Ascending aorta (tissue), 2 donors: ENCODE measurements around the gene ACTG1. TPM values are rescaled to one million over a fixed set of nuclear protein-coding genes. Genes with fewer than 3 reads are reported as not detected.
A peak's percentile ranks its signal among the peaks of the same experiment; 100 is the strongest.

Experiments
- DNase-seq, 2 donors: peaks; one replicate each; pipeline ENCODE4 v3.0.0-alpha.2; 2019; ENCODE audit warnings: low spot score in 2 of 2
- H3K27ac ChIP-seq, 2 donors: fragments of 200-600 bp; sonication (generic); one replicate each; pipeline ENCODE4 v1.5.1; 2016 to 2017; ENCODE audit warnings: mild to moderate bottlenecking in 1 of 2
- H3K27me3 ChIP-seq: fragments of 200-600 bp; sonication (generic); one replicate; pipeline ENCODE4 v1.5.1; 2017
- H3K36me3 ChIP-seq, 2 donors: fragments of 200-600 bp; sonication (generic); one replicate each; pipeline ENCODE4 v1.5.1; 2016
- H3K4me1 ChIP-seq, 2 donors: fragments of 200-600 bp; sonication (generic); one replicate each; pipeline ENCODE4 v1.5.1; 2016 to 2017; ENCODE audit warnings: mild to moderate bottlenecking in 1 of 2
- H3K4me3 ChIP-seq, 2 donors: fragments of 200-600 bp; sonication (generic); one replicate each; pipeline ENCODE4 v1.5.1; 2016 to 2017; ENCODE audit warnings: mild to moderate bottlenecking in 1 of 2
- H3K9me3 ChIP-seq, 2 donors: fragments of 200-600 bp; sonication (generic); one replicate each; pipeline ENCODE4 v1.5.1; 2016
- CTCF ChIP-seq, 3 experiments: fragments of 200-600 bp in 2 of 3; fragments of 450-650 bp in 1 of 3; sonication (generic) in 2 of 3; IDR thresholded peaks; one replicate each; pipeline ENCODE4 v1.5.1; 2016 to 2019; ENCODE audit warnings: antibody characterized with exemption in 3 of 3, mild to moderate bottlenecking in 1 of 3, moderate library complexity in 1 of 3
- intact Hi-C: fragments of 100-400 bp; cut with DNase I; formaldehyde crosslinking; loops from one replicate; pipeline ENCODE4 v1.15.1; 2023
- total RNA-seq: library from RNA; depleted of rRNA; stranded (reverse); fragments of >200 nt; gene quantifications from one replicate; pipeline ENCODE4 v1.1.0, GENCODE V29; 2016

The ACTG1 gene
- total RNA-seq, 1 donor from 2014 or later: 6,075 TPM

DNA sequence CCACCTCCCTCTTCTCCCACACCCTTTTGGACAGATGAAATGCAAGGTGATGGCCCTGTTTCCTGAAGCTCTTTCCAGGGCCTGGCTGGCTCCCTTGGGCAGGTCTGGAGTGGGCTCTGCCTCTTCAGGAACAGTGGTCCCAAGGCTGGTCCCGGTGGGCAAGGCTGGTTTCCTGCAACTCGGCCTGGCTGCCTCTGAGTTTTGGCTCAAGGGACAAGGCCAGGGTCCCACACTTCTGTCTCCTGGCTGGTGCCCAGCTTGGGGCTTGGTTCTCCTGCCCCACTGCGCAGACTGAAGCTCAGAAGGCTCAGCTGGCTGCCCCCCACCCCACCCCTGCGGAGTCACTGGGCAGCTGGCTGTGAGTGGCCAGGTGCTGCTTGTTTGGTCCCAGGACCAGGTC, 3.8 kb upstream of the ACTG1 start:
- H3K4me1 ChIP-seq: peaks cover 14 to 35% of the 10 kb centered on the region in 2 donors
- intact Hi-C loops: loop anchor here (10.0 kb wide), 1 partner anchor 348 kb away; the partner anchor contains the start of gene P4HB
- no peaks in the 10 kb centered on the region for H3K9me3 ChIP-seq
- no peak for TF ChIP-seq CTCF (IDR thresholded peaks at IDR 0.05)
- peaks cover 5 to 11% of the 10 kb centered on the region in 2 donors for H3K36me3 ChIP-seq
- DNase-seq: no peak
- peak overlapping the region; percentile 81 to 96 for H3K4me3 ChIP-seq
- H3K27ac ChIP-seq: peak overlapping the region; percentile 95 to 100
- no peaks in the 10 kb centered on the region for H3K27me3 ChIP-seq

DNA sequence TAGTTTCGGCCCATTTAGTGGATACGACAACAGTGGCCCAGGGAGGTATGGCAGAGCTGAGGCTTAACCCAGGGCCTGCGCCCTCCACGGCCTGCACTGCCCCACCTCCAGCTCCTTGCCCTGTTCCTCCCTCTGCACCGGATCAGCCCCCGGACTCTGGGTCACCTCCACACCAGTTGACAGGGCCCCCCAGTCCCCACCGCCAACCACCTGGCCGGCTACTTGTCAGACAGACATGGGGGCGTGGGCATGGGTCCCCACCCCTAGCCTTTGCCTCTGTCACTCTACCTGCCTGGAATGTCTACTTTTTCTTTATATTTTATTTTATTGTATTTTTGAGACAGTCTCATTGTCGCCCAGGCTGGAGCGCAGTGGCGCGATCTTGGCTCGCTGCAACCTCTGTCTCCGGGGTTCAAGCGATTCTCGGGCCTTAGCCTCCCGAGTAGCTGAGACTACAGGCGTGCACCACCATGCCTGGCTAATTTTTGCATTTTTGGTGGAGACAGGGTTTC, 3.0 kb upstream of the ACTG1 start:
- peaks cover 14 to 19% of the 10 kb centered on the region in 2 donors for H3K36me3 ChIP-seq
- peaks cover 14 to 35% of the 10 kb centered on the region in 2 donors for H3K4me1 ChIP-seq
- no peak for DNase-seq
- H3K27ac ChIP-seq: peak overlapping the region; percentile 95 to 100
- intact Hi-C loops: loop anchor here (2.0 to 10.0 kb wide), 3 partner anchors 37 to 349 kb away; partner anchors contain the start of genes FAAP100 and P4HB
- no peaks in the 10 kb centered on the region for H3K9me3 ChIP-seq
- H3K4me3 ChIP-seq: peak overlapping the region; percentile 81 to 96
- TF ChIP-seq CTCF (IDR thresholded peaks at IDR 0.05): no peak
- no peaks in the 10 kb centered on the region for H3K27me3 ChIP-seq

DNA sequence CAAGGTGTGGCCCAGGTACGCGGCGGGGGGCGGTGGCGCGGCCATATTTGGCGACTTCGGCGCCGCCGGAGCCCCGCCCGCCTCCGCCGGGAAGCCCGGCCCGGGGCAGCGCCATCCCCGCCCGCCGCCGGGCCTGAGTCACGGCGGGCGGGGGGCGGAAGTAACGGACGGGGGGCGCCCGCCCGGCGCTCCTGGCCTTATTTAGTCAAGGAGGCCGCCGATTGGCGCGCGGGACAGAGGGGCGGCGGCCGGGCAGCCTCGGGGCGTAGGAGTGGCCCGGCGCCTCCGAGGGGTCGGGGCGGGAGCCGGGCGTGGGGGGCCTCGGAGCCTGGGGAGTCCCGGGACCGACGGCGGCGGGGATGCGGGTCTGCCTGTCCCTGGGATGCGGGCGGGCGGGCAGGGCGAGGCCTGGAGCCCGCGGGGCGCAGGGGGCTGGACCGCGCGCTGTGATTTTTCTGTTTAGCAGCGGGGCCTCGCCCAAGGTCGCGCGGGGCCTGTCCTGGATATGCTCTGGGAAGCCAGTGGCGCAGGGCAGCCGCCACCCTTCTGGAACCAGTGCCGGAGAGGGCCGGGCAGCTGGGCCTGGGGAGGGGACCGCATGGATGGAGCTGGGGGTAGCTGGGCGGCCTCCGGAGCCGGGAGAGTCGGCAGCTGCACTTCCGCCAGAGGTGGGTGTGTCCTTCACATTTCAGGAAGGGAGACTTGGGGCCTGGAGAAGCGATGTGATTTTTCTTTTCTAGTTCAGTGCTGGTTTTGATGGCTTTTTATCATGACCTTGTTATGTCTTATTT, 2.3 kb upstream of the ACTG1 start:
- Histone ChIP-seq H3K27me3 (no peaks in the 10 kb centered on the region), H3K36me3 (peaks cover 20 to 26% of the 10 kb centered on the region in 2 donors), H3K27ac (peak overlapping the region; percentile 95 to 100), H3K9me3 (no peaks in the 10 kb centered on the region), H3K4me3 (peak overlapping the region; percentile 81 to 96), H3K4me1 (peaks cover 14 to 35% of the 10 kb centered on the region in 2 donors)
- peak; percentile 53 to 93 for DNase-seq
- intact Hi-C loops: loop anchor here (2.0 to 10.0 kb wide), 3 partner anchors 38 to 350 kb away; partner anchors contain the start of genes FAAP100 and P4HB
- no peak for TF ChIP-seq CTCF (IDR thresholded peaks at IDR 0.05)

- no peak for DNase-seq
- Histone ChIP-seq H3K27me3 (no peaks in the 10 kb centered on the region), H3K27ac (peak overlapping the region; percentile 95 to 100), H3K4me1 (peaks cover 10 to 32% of the 10 kb centered on the region in 2 donors), H3K36me3 (peaks cover 26 to 31% of the 10 kb centered on the region in 2 donors), H3K4me3 (peak overlapping the region; percentile 81 to 96), H3K9me3 (no peaks in the 10 kb centered on the region)
- intact Hi-C loops: loop anchor here (2.0 to 10.0 kb wide), 3 partner anchors 38 to 350 kb away; partner anchors contain the start of genes FAAP100 and P4HB
- TF ChIP-seq CTCF (IDR thresholded peaks at IDR 0.05): no peak
Measured at GRCh38 chr17:81514489-81514738, 1.8 kb upstream of the ACTG1 start.

GRCh38 chr17:81513753-81514488, 1.3 kb upstream of the ACTG1 start:
- intact Hi-C loops: loop anchor here (1.0 to 10.0 kb wide), 5 partner anchors 39 to 351 kb away; partner anchors contain the start of genes FAAP100 and P4HB
- Histone ChIP-seq H3K27me3 (no peaks in the 10 kb centered on the region), H3K4me3 (peak overlapping the region; percentile 81 to 96), H3K4me1 (peaks cover 5 to 30% of the 10 kb centered on the region in 2 donors), H3K9me3 (no peaks in the 10 kb centered on the region), H3K27ac (peak overlapping the region; percentile 95 to 100), H3K36me3 (peaks cover 31 to 36% of the 10 kb centered on the region in 2 donors)
- DNase-seq: peak in 1 of 2 donors; percentile 85
- no peak for TF ChIP-seq CTCF (IDR thresholded peaks at IDR 0.05)
